NCI-H187 (cell line): ENCODE data around the gene ATP6V1A.
A peak's percentile ranks its signal among the peaks of the same experiment; 100 is the strongest.
"Not testable (repeated sequence)": the region's sequence is repeated elsewhere in the genome, so short reads cannot be mapped to it uniquely, and the experiment has no call there.

Experiments used
- DNase-seq, 2 experiments: peaks; one replicate each; lab custom pipeline; 2025; lab: John Stamatoyannopoulos, UW

Gene ATP6V1A

DNA sequence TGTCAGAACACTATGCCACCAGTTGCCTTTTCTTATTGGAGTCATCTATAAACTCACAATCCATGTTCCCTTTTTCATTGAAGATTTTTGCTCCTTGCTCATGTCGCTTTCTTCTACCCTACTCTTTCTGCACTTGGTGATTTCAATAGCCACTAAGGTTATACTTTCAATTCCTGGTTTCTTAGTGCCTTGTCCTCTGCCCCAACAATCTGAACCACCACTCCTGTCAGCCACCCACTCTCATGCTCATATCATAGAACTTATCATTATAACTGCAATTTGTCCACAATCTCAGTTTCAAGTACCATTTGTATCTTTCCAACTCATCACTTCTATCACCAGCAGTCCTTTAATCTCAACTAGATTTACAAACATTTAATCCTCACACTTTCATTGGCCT is 81.8 kb downstream of the ATP6V1A start:
- DNase-seq: no peak

DNA sequence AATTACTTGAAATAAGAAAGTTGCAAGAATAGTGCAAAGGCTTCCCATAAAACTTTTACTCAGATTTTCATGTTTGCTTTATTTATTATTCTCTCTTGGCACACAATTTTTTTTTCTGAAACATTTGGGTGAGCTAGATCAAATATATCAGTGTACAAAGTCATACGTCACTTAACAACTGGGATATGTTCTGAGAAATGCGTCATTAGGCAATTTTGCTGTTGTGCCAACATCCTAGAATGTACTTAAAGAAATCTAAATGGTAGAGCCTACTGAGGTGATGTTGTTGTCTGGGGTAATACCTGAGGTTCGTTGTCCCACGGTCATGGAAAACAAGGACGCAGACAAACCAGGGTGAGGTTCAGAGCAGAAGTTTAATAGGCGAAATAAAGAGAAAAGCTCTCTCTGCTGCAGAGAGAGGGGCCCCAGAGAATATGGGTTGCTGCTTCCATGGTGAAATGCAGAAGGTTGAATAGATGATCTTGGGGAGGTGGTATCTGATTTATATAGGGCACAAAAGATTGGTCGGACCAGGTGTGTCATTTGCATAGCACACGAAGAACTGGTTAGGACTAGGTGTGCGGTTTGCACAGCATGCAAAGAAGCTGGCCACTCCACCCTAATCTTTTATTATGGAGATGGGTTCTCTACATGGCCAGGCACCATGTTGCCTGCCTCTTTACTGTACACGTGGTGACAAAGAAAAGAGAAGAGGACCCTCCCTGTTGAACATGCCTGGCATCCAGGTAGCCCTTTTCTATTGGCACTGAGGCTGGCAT is 82.9 kb downstream of the ATP6V1A start:
- no peak for DNase-seq

DNA sequence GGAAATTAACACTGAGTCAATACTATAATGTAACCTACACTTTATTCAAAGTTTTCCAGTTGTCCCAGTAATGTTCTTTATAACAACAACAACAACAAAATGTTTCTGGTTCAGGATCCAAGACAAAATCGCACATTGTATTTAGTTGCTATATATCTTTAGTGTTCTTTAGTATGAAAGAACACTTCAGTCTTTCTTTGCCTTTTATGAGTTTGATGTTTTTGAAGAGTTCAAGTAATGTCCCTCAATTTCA is 84.2 kb downstream of the ATP6V1A start:
- no peak for DNase-seq

DNA sequence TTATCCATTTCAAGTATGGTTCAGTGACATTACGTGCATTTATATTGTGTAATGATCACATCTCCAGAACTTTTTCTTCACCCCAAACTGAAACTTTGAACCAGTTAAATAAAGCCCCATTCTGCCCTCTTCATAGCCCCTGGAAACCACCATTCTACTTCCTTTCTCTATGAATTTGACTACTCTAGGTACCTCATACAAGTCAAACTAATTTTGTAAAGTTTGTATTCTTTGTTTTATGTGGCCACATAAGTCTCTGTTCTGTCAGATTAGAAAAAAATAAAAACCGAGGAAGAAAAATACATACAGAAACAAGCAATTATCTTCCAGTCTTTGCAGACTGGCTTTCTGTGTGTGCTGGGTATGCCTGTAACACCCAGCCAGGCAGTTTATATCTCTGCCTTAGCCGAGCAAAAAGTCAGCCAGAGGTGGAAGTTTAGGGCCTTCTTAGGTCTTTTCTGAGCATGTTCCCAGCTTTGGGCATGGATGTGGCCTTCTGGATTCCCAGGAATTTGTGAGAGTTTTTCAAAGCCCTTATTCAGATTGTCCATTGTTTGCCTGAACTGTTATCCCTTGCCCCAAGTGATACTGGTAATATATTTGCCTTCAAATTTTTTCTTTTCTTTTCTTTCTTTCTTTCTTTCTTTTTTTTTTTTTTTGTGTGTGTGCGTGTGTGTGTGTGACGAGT is 85.8 kb downstream of the ATP6V1A start:
- DNase-seq: no peak

DNA sequence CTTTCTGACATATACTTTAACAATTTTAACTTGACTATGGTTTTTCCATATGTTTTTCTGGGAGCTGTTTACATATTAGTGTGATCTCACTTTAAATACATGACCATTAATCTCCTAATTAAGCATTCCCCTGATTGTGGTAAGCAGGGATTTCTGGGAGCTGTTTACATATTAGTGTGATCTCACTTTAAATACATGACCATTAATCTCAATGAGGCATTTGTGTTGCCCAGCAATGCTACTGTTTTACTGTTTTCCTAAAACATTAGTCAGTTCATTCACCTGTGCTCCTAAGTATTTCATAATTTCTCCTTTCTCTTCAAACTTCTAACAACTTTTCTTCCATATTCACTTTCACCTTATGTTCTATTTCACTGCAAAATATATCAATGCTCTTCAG is 88.1 kb downstream of the ATP6V1A start:
- no peak for DNase-seq

DNA sequence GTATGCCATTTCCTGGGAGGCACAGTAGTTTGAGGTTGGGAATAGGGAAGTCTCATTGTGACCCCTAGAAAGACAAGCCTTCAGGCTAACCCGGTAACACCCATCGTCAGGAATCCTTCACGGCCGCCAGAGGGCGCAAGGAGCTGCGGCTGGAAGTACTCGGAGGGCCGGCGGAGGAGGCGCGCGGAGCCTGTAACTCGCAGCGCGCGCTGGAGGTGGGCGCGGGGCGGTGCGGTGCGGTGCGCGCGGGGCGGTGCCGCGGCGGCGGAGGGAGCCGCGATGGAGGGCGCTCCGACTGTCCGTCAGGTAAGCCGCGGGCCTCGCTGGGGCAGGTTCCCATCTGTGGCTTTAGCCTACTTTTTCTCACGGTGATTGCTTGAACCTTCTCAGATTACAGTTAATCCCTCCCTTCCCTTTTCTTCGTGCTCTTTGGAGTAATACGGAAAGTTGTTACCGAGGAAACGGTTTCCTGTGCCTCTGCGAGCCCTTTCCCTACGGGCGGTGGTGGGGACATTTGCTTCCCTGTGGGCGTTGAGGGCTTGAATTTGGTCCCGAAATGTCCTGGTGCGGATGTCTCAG is 91.9 kb downstream of the ATP6V1A start, which contains the start of gene GRAMD1C:
TSS of gene GRAMD1C (plus strand) at position 158 of the 579 bp plus-strand sequence. CDS start at position 280, 122 bp downstream.
- peak; percentile 18 to 65 for DNase-seq

DNA sequence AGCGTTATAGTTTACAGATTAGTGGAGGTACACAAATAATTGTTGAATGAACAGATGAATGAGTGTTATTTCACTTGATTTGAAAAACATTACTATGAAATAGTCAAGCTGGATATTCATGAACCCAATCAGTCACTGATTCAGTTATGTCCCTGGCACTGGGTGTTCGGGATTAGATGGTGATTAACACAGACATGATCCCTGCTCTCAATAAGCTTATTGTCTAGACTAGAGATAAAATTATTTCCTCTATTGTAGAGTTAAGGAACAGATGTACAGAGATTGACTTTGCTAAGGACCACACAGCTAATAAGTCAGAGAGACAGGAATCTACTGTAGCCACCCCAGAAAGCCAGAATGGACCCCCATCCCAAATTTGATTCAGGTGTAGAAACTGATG is 92.7 kb downstream of the ATP6V1A start:
- no peak for DNase-seq

DNA sequence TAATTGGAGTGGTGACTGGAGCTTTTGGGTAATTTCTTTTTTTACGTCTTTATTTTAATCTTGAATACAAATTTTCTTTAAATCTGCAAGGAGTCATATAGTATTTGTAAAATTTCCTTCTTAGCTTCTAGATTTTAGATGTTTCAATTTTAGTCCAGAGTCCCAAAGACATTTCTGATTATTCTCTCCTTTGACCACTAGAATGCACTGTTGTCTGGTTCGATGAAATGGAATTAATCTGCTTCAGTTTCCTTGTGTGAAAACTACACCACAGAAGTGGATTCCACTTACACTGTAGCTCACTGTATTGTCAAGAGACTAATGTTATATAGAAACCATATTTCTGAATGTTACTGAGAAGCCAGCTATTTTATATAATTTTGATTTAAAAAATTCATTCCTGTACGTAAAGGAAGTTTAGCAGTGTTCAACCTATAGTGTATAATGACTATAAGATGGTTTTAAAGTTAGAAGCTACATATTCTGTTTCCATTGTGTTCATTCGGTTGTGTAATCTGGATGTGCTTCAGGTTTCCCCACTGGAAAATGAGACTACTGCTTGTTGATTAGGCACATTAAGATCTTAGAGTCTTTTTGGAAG is 97.9 kb downstream of the ATP6V1A start:
- DNase-seq: no peak

DNA sequence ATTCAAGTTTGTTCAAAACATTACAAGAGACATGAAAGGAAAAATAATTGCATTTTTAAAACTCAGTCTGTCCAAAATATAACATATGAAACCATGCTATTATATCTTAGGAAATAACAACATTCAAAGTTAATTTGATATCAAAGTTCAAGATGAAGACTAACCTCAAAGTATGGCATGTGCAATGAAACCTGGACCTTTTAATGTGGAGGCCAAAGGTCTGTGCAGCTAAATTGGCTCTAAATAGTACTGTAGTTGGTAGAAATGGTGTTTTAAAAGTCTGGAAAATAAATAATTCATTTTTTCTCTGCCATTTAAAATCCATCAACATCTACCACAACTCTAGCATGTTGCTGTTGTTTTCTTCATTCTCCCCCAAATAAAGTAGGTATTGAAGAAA is 100.4 kb downstream of the ATP6V1A start:
- no peak for DNase-seq

DNA sequence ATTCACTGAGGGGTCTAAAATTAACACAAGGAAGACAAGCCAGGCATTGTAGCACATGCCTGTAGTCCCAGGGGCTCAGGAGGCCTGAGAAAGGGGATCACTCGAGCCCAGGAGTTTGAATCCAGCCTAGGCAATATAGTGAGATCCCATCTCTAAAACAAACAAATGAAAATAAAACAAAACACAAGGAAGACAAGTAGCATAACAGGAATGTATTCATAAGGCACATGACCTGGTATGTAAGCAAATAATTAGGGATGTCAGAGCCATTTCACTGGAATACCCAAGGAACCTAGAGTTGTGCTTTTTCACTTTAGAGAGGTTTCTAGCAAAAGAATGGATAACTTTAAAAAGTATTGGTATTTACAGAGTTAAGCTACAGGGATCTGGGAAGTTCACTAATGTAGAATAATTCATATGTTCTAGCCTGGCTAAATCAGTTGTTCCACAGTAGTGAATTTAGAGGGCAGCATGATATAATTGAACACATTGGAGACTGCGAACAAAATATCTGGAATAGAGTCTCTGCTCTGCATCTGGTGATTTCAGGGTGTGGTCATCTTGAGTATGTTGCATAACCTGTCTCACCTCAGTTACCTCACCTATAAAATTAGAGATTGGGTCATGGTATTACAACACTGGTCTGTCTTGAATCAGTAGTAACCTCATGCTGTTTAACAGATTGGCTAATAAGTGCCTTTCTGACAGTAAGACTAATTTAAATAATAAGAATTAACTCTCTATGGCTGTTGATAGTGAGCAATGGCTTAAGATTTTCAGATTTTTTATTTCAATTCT is 101.0 kb downstream of the ATP6V1A start:
- no peak for DNase-seq

DNA sequence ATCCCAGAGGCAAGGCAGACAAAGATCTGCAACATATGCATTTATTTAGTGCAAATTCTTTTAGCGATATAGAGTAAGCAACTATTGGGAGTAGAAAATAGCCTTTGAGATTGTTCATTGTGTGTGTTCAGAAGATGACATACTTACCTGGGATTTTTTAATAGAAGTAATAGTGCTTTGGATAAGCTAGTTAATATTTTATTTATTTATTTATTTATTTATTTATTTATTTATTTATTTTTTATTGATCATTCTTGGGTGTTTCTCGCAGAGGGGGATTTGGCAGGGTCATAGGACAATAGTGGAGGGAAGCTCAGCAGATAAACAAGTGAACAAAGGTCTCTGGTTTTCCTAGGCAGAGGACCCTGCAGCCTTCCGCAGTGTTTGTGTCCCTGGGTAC is 102.2 kb downstream of the ATP6V1A start:
- not testable (repeated sequence) for DNase-seq

DNA sequence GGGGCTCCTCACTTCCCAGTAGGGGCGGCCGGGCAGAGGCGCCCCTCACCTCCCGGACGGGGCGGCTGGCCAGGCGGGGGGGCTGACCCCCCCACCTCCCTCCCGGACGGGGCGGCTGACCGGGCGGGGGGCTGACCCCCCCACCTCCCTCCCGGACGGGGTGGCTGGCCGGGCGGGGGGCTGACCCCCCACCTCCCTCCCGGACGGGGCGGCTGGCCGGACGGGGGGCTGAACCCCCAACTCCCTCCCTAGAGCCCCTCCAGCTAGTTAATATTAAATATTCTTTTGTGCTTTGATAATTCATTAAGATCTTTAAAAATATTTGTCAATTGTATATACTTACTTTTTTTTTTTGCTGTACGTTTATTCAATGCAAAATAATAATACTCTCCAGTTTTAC is 103.0 kb downstream of the ATP6V1A start:
- not testable (repeated sequence) for DNase-seq

DNA sequence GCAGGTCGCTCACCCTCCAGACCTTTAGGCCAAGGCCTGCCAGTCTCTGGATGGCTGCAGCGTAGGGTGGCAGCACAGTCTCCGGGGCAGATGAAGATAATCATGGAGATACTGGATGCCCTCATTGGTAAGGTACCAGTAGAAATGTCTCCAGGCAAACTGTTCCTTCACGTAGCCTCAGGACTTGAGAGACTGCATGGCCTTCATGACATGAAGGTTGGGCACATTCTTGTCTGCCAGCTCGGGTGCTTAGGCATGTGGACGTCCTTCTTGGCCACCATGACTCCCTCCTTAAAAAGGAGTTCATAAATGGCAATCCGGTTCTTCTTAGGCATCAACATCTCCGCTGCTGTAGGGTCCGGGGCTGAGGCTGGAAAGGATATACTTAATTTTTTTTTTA is 103.6 kb downstream of the ATP6V1A start:
- DNase-seq: not testable (repeated sequence)

DNA sequence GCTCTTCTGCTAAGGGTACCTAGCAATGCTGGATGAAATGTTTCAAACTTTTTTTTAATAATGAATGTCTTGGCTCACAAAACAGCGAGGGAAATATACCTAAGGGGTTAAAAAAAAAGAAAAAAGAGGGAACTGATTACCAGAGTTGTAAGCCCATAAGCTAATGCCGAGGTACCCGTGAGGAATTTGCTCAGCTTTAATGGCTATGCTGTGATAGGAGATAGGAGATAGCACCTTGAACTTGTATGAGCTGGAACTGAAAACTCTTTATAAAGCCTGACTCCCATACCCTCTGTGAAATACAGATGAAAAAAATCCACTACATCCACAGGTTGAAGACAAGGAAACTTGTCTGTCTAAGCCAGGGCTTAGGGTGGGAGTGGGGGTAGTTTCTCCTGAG is 105.7 kb downstream of the ATP6V1A start:
- DNase-seq: no peak
